AG04450 (cell line): ENCODE results near the gene DDX39B. TPM values are rescaled to one million over a fixed set of nuclear protein-coding genes. Genes with fewer than 3 reads are reported as not detected.
"Not testable (repeated sequence)": the region's sequence is repeated elsewhere in the genome, so short reads cannot be mapped to it uniquely, and the experiment has no call there.

Experiments used
- CTCF ChIA-PET: fragments of 300-600, 350-600 bp; formaldehyde crosslinking; extraction: SDS; loops from one replicate; lab custom pipeline; 2022; ENCODE audit warnings: antibody characterized with exemption, inconsistent platforms; lab: Charles Lee
- POLR2A ChIA-PET: fragments of 350-600 bp; formaldehyde crosslinking; extraction: SDS; loops from one replicate; lab custom pipeline; 2021; ENCODE audit warnings: antibody characterized with exemption, inconsistent platforms; lab: Yijun Ruan, JAX
- DNase-seq: peaks from one replicate; pipeline ENCODE4 v3.0.0-alpha.2; 2011; ENCODE audit warnings: low read depth, low spot score
- H3K27ac ChIP-seq: one replicate; pipeline ENCODE4 v1.5.1; 2012; ENCODE audit warnings: low read depth, low read length, control low read depth
- H3K27me3 ChIP-seq: one replicate; pipeline ENCODE4 v1.6.0; 2012; ENCODE audit warnings: low read length; ENCODE audit not compliant: control insufficient read depth, insufficient read depth
- H3K4me3 ChIP-seq: 2 replicates; pipeline ENCODE4 v1.5.1; 2011; ENCODE audit warnings: mild to moderate bottlenecking, low read depth, low read length, control low read depth
- H3K9me3 ChIP-seq: 2 replicates; pipeline ENCODE4 v1.5.1; 2012; ENCODE audit warnings: low read length; ENCODE audit not compliant: control insufficient read depth, insufficient read depth
- CTCF ChIP-seq: IDR thresholded peaks from 2 replicates; pipeline ENCODE4 v1.5.1; 2011; ENCODE audit warnings: low read depth, low read length, control low read depth, inconsistent platforms
- polyA minus RNA-seq: library from RNA; depleted of rRNA, polyadenylated mRNA; stranded (reverse); fragments of >200 nt; gene quantifications from 2 replicates; pipeline ENCODE4 v1.2.3, GENCODE V29; 2011; rRNA and poly(A)+ RNA removed
- polyA plus RNA-seq: library from polyadenylated mRNA; depleted of rRNA; stranded (reverse); fragments of >200 nt; gene quantifications from 2 replicates; pipeline ENCODE4 v1.2.3, GENCODE V29; 2011; rRNA removed

The DDX39B gene
- polyA plus RNA-seq = 434 and 480 TPM in 2 replicates
- polyA minus RNA-seq = 965 and 1,105 TPM in 2 replicates

GRCh38 chr6:31541658-31542521 lies at the start of gene DDX39B:
TSS of gene DDX39B (minus strand) at chr6:31542003. CDS start at chr6:31540532, 1,471 bp downstream.
- H3K9me3 ChIP-seq = no peaks in the 10 kb centered on the region

GRCh38 chr6:31590691-31591090 lies 48.9 kb upstream of the DDX39B start:
- CTCF ChIA-PET = interaction anchor here (0.5 to 5.8 kb wide), 5 partner anchors 7 to 196 kb away, joined by 3 to 47 read pairs (median 7); partner anchors contain the start of genes ATP6V1G2 and LTB
- POLR2A ChIA-PET, H3K27me3 ChIP-seq, H3K27ac ChIP-seq, H3K4me3 ChIP-seq, DNase-seq, H3K9me3 ChIP-seq: not testable (repeated sequence)

More at GRCh38 chr6:31541658-31542521, at the start of gene DDX39B:
- DNase-seq = peak; percentile 93
- H3K27me3 ChIP-seq = no peaks in the 10 kb centered on the region
- peak within 1 kb of the TSS; percentile 95 for H3K27ac ChIP-seq
- no peak for TF ChIP-seq CTCF
- ChIA-PET POLR2A (interaction anchor here (1.0 to 2.2 kb wide), 8 partner anchors 10 to 79 kb away, joined by 3 to 24 read pairs (median 5); partner anchors contain the start of gene MCCD1), CTCF (interaction anchor here (0.7 to 14.1 kb wide), 5 partner anchors 39 to 863 kb away, joined by 3 to 388 read pairs (median 5); partner anchors contain the start of gene NCR3)
- H3K4me3 ChIP-seq = peak within 1 kb of the TSS; percentile 92

DNA sequence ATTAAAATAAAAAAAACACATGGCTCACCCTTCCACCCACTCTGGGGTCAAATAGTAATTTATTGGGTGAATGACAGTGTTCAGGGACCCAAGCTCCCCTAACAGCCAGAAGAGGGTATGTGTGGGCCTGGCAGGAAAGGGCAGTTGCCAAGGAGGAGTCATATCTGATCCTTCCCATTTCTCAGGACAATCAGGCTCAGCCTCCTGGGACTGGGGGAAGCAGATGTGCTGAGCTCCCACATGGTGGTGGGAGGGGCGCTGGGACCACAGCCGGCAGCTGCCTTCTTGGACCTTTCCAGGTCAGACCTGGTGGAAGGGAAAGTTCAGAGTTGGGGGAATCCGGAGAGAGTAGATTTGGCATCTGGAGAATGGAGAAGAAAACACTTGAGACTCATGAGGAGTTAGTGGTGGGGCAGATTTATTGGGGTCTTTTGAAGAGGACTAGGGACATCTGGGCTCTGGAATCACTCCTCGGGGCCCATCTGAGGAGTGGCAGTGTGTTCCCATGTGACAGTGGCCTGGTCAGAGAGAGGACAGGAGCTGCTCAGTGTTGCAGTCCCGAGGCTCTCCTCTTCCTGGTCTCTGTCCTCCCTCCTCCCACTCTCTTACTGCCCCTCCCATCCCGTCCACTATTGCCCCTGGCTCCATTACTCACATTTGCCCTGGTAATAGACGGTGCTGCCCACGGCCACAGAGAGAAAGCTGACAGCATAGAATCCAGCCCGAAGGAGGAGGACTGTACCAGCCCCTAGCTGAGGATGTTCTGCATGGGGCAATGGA lies 47.3 kb upstream of the DDX39B start:
- CTCF ChIA-PET = interaction anchor here (0.9 to 5.8 kb wide), 4 partner anchors 8 to 363 kb away, joined by 3 to 47 read pairs (median 10); partner anchors contain the start of genes ATP6V1G2 and LTB
- no peak for TF ChIP-seq CTCF
- no peaks in the 10 kb centered on the region; the same call in 1 of the 2 replicates for H3K9me3 ChIP-seq
- no peak overlapping the region for H3K4me3 ChIP-seq
- peaks cover 2% of the 10 kb centered on the region for H3K27me3 ChIP-seq
- no peak for DNase-seq
- POLR2A ChIA-PET = interaction anchor here (0.6 kb wide), 1 partner anchor 42 kb away, joined by 4 read pairs; the partner anchor contains the start of gene NFKBIL1
- H3K27ac ChIP-seq = no peak overlapping the region

GRCh38 chr6:31587791-31588777 lies 46.3 kb upstream of the DDX39B start:
- DNase-seq = no peak
- no peak for TF ChIP-seq CTCF
- no peak overlapping the region for H3K27ac ChIP-seq
- ChIA-PET POLR2A (interaction anchor here (0.6 to 0.7 kb wide), 2 partner anchors 41 to 501 kb away, joined by 4 read pairs; partner anchors contain the start of gene NFKBIL1), CTCF (interaction anchor here (0.5 to 5.8 kb wide), 3 partner anchors 9 to 499 kb away, joined by 3 to 47 read pairs (median 5); no protein-coding TSS in a partner anchor)
- no peak overlapping the region for H3K4me3 ChIP-seq
- peaks cover 2% of the 10 kb centered on the region for H3K27me3 ChIP-seq
- H3K9me3 ChIP-seq = no peaks in the 10 kb centered on the region; the same call in 1 of the 2 replicates
